22Rv1 (cell line): Measurements from ENCODE around the gene MAML1.

ENCODE experiments used
- H3K27ac ChIP-seq: fragments of 450-650 bp; 2 replicates; pipeline ENCODE4 v1.5.1; 2017
- CTCF ChIP-seq: fragments of 450-650 bp; IDR thresholded peaks from 2 replicates; pipeline ENCODE4 v1.5.1; 2017; ENCODE audit warnings: mild to moderate bottlenecking
- ZFX ChIP-seq: fragments of 450-650 bp; IDR thresholded peaks from 2 replicates; pipeline ENCODE4 v1.6.1; 2017; ENCODE audit warnings: antibody characterized with exemption, borderline replicate concordance

The MAML1 gene

GRCh38 chr5:179765400-179765799 lies 32.8 kb downstream of the MAML1 start:
- H3K27ac ChIP-seq: no peak overlapping the region
- TF ChIP-seq ZFX: no peak
- no peak for TF ChIP-seq CTCF

- H3K27ac ChIP-seq: no peak overlapping the region
Measured at GRCh38 chr5:179766021-179766725, 33.6 kb downstream of the MAML1 start.

GRCh38 chr5:179766726-179767455 lies 34.3 kb downstream of the MAML1 start:
- TF ChIP-seq ZFX: no peak
- TF ChIP-seq CTCF: no peak
- no peak overlapping the region for H3K27ac ChIP-seq

More at GRCh38 chr5:179766021-179766725, 33.6 kb downstream of the MAML1 start:
- TF ChIP-seq ZFX (no peak), CTCF (no peak)

- no peak overlapping the region for H3K27ac ChIP-seq
- no peak for TF ChIP-seq ZFX
- TF ChIP-seq CTCF: no peak
Measured at GRCh38 chr5:179767496-179768100, 35.0 kb downstream of the MAML1 start.

GRCh38 chr5:179768326-179769085 lies 35.9 kb downstream of the MAML1 start:
- no peak for TF ChIP-seq CTCF
- no peak overlapping the region for H3K27ac ChIP-seq

- TF ChIP-seq ZFX: no peak
- no peak for TF ChIP-seq CTCF
- no peak overlapping the region for H3K27ac ChIP-seq
Measured at GRCh38 chr5:179769271-179769670, 36.6 kb downstream of the MAML1 start.
